BE2C (cell line): Measurements from ENCODE around the gene PLAAT2.
"Not testable (repeated sequence)": the region's sequence is repeated elsewhere in the genome, so short reads cannot be mapped to it uniquely, and the experiment has no call there.

Source experiments
- DNase-seq: peaks from one replicate; pipeline ENCODE4 v3.0.0-alpha.2; 2020
- H3K27me3 ChIP-seq: fragments of 250-450 bp; sonication (Bioruptor Pico); 2 replicates; pipeline ENCODE4 v1.5.1; 2020; ENCODE audit warnings: mild to moderate bottlenecking
- H3K36me3 ChIP-seq: fragments of 250-450 bp; sonication (Bioruptor Pico); 2 replicates; pipeline ENCODE4 v1.5.1; 2020; ENCODE audit warnings: mild to moderate bottlenecking
- H3K4me1 ChIP-seq: fragments of 250-450 bp; sonication (Bioruptor Pico); 2 replicates; pipeline ENCODE4 v1.5.1; 2020
- H3K4me3 ChIP-seq: 2 replicates; pipeline ENCODE4 v1.5.1; 2011; ENCODE audit warnings: low read depth, low read length
- H3K9me3 ChIP-seq: fragments of 250-450 bp; sonication (Bioruptor Pico); 2 replicates; pipeline ENCODE4 v1.5.1; 2020
- TF ChIP-seq, protein P1 (sequence below): IDR thresholded peaks from 2 replicates; pipeline ENCODE4 v1.5.1; 2012; ENCODE audit warnings: mild to moderate bottlenecking, low read depth, low read length

Gene PLAAT2

DNA sequence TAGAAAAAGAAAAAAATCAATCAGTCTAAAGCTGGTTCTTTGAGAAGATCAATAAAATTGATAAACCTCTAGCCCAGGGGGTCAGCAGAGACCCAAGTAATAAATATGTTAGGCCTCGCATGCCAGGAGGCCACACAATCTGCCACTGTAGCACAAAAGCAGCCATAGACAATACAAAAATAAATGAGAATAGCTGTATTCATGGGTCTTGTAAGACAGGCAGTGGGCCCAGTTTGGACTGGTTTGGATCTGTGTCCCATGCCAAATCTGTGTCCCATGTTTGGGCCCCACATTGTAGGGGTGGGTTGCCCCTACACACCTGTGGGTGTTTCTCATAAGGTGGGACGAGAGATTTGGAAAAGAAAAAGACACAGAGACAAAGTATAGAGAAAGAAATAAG, 33.2 kb downstream of the PLAAT2 start:
- Histone ChIP-seq H3K4me1 (no peaks in the 10 kb centered on the region), H3K36me3 (no peaks in the 10 kb centered on the region), H3K27me3 (no peaks in the 10 kb centered on the region), H3K4me3 (no peak overlapping the region), H3K9me3 (no peaks in the 10 kb centered on the region)
- DNase-seq, result no peak
- TF ChIP-seq, protein P1, sequence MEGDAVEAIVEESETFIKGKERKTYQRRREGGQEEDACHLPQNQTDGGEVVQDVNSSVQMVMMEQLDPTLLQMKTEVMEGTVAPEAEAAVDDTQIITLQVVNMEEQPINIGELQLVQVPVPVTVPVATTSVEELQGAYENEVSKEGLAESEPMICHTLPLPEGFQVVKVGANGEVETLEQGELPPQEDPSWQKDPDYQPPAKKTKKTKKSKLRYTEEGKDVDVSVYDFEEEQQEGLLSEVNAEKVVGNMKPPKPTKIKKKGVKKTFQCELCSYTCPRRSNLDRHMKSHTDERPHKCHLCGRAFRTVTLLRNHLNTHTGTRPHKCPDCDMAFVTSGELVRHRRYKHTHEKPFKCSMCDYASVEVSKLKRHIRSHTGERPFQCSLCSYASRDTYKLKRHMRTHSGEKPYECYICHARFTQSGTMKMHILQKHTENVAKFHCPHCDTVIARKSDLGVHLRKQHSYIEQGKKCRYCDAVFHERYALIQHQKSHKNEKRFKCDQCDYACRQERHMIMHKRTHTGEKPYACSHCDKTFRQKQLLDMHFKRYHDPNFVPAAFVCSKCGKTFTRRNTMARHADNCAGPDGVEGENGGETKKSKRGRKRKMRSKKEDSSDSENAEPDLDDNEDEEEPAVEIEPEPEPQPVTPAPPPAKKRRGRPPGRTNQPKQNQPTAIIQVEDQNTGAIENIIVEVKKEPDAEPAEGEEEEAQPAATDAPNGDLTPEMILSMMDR, result no peak

- not testable (repeated sequence) for H3K4me3 ChIP-seq, H3K27me3 ChIP-seq, H3K9me3 ChIP-seq, H3K4me1 ChIP-seq, DNase-seq, H3K36me3 ChIP-seq
These were observed 33.8 kb downstream of the PLAAT2 start for GRCh38 chr11:63529373-63529772.

GRCh38 chr11:63528729-63529278, 34.4 kb downstream of the PLAAT2 start:
- H3K9me3 ChIP-seq, H3K4me3 ChIP-seq: not testable (repeated sequence)

DNA sequence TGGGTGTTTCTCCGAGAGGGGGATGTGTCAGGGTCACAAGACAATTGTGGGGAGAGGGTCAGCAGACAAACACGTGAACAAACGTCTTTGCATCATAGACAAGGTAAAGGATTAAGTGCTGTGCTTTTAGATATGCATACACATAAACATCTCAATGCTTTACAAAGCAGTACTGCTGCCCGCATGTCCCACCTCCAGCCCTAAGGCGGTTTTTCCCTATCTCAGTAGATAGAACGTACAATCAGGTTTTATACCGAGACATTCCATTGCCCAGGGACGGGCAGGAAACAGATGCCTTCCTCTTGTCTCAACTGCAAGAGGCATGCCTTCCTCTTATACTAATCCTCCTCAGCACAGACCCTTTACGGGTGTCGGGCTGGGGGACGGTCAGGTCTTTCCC, 35.0 kb downstream of the PLAAT2 start:
- H3K4me3 ChIP-seq, DNase-seq, H3K36me3 ChIP-seq, H3K27me3 ChIP-seq, H3K9me3 ChIP-seq, H3K4me1 ChIP-seq: not testable (repeated sequence)

More at GRCh38 chr11:63528729-63529278, 34.4 kb downstream of the PLAAT2 start:
- H3K36me3 ChIP-seq, H3K4me1 ChIP-seq, DNase-seq, H3K27me3 ChIP-seq: not testable (repeated sequence)

GRCh38 chr11:63527667-63528066, 35.5 kb downstream of the PLAAT2 start:
- TF ChIP-seq, protein P1, result no peak
- Histone ChIP-seq H3K9me3 (no peaks in the 10 kb centered on the region), H3K36me3 (no peaks in the 10 kb centered on the region), H3K4me1 (no peaks in the 10 kb centered on the region), H3K4me3 (no peak overlapping the region), H3K27me3 (no peaks in the 10 kb centered on the region)
- no peak for DNase-seq

DNA sequence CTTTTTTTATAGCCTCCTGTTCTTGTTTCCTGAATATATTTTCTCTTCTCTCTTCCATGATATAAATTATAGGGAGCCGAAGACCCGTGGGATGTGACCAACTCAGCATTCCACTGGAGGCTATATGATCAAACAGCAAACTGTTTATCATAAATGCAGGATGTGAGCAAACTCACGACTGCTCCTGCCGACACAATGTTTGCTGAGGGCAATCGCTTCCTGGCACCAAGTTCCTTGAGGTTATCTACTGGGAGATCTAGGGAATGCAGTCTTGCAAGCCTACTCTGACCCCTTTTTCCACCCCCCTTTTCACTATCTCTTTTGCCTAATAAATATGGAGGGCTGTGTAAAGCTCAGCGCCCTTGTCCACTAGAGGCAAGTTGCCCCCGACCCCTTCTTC, 40.0 kb downstream of the PLAAT2 start:
- Histone ChIP-seq H3K27me3 (no peaks in the 10 kb centered on the region), H3K4me3 (no peak overlapping the region), H3K9me3 (no peaks in the 10 kb centered on the region), H3K36me3 (no peaks in the 10 kb centered on the region), H3K4me1 (no peaks in the 10 kb centered on the region)
- no peak for DNase-seq
- TF ChIP-seq, protein P1, result no peak

GRCh38 chr11:63521896-63522295, 41.3 kb downstream of the PLAAT2 start:
- Histone ChIP-seq H3K36me3 (no peaks in the 10 kb centered on the region), H3K27me3 (no peaks in the 10 kb centered on the region), H3K4me3 (no peak overlapping the region), H3K4me1 (no peaks in the 10 kb centered on the region), H3K9me3 (no peaks in the 10 kb centered on the region)
- no peak for DNase-seq
- TF ChIP-seq, protein P1, result no peak

DNA sequence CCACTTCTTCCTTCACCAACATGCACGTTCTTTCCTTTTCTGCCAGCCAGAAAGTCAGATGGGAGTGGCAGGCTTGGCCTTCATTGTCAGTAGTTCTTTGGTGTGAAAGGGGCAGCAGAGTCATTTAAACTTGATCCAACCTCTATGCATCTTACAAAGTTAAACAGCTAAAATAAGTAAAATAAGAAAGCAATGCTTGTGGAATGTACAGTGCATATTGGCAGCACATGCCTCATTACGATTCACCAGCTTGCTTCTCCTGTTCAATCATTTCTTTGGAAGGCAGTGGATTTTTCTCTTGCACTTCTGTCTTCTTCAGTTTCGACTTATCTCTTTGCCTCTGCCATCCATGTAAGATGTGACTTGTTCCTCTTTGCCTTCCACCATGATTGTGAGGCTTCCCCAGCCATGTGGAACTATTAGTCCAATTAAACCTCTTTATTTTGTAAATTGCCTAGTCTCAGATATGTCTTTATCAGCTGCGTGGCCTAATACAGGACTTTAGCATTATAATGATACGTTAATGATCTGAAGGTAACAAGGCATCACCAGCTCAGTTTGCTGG, 42.5 kb downstream of the PLAAT2 start:
- no peak for DNase-seq
- H3K4me1 ChIP-seq, result no peaks in the 10 kb centered on the region
- no peaks in the 10 kb centered on the region for H3K9me3 ChIP-seq
- no peaks in the 10 kb centered on the region for H3K27me3 ChIP-seq
- H3K36me3 ChIP-seq, result no peaks in the 10 kb centered on the region
- TF ChIP-seq, protein P1, result no peak
- H3K4me3 ChIP-seq, result no peak overlapping the region
